ENCODE data around the gene IKZF1.

The IKZF1 gene

DNA sequence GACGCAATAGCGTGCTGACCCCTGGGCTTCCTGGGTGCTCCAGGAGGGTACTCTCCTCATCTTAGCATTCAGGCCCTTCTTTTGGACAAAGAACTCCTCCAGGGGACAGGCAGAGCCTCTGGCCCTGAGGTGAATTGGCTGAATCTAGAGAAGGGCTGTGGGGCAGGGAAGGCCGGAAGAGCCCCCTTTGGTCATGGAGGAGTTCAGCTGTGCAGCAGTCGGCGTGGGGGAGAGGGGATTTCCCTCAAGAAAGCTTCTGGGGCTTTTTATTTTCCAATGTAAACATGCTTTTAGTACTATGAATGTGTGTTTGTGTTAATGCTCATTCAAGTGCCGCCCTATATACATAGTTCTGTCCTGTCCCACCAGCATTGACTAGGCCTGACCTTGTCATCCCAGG is 106.8 kb downstream of the IKZF1 start:
- no peaks in the 10 kb centered on the region for H3K79me2 ChIP-seq (ENCODE audit: insufficient read depth, low read length)
- H3K4me3 ChIP-seq (ENCODE audit: insufficient read depth, low read length, poor library complexity, severe bottlenecking) = no peak overlapping the region
- H3K27ac ChIP-seq (ENCODE audit: low read depth, low read length) = no peak overlapping the region
- no peaks in the 10 kb centered on the region for H3K9me3 ChIP-seq (ENCODE audit: insufficient read depth, low read length)
- H3K4me2 ChIP-seq (ENCODE audit: low read depth, low read length, poor library complexity, severe bottlenecking) = no peak overlapping the region
- no peaks in the 10 kb centered on the region for H3K9me2 ChIP-seq (replicated peaks; ENCODE audit: insufficient read depth, low read length)
- peaks cover 7% of the 10 kb centered on the region for H3F3A ChIP-seq (ENCODE audit: insufficient read depth)
- no peaks in the 10 kb centered on the region for H3K27me3 ChIP-seq (ENCODE audit: low read length)
- no peaks in the 10 kb centered on the region for H4K20me1 ChIP-seq (ENCODE audit: low read depth, low read length)
- TF ChIP-seq, protein P1, sequence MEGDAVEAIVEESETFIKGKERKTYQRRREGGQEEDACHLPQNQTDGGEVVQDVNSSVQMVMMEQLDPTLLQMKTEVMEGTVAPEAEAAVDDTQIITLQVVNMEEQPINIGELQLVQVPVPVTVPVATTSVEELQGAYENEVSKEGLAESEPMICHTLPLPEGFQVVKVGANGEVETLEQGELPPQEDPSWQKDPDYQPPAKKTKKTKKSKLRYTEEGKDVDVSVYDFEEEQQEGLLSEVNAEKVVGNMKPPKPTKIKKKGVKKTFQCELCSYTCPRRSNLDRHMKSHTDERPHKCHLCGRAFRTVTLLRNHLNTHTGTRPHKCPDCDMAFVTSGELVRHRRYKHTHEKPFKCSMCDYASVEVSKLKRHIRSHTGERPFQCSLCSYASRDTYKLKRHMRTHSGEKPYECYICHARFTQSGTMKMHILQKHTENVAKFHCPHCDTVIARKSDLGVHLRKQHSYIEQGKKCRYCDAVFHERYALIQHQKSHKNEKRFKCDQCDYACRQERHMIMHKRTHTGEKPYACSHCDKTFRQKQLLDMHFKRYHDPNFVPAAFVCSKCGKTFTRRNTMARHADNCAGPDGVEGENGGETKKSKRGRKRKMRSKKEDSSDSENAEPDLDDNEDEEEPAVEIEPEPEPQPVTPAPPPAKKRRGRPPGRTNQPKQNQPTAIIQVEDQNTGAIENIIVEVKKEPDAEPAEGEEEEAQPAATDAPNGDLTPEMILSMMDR (IDR thresholded peaks at IDR 0.05; ENCODE audit: insufficient read depth, low read length, poor library complexity, severe bottlenecking) = no peak
- TF ChIP-seq EZH2phosphoT487 (conservative IDR thresholded peaks at IDR 0.05; ENCODE audit: low read length) = no peak
- no peak overlapping the region for H2AFZ ChIP-seq (ENCODE audit: low read depth, low read length, severe bottlenecking)
- no peak overlapping the region for H3K9ac ChIP-seq (ENCODE audit: low read length)
- no peaks in the 10 kb centered on the region for H3K36me3 ChIP-seq (ENCODE audit: low read length)

DNA sequence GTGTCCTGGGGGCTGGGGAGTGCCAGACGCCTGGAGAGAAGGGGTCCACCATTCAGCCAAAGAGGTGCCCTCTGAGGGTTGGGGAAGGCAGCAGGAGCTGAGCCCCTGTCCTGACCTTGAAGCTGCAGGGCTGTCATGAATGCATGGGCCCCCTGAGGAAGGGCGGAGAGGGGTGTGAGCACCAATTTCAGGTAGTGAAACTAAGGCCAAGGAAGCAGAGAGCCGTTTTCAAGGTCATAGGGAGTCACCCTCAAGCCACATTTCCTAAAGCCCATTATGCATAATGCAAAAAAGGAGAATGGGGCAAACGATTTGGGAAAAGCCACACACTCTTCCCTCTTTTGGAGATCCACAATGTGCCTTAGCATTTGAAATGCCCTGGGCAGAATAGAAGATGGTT is 108.5 kb downstream of the IKZF1 start:
- Histone ChIP-seq H3K79me2 (ENCODE audit: insufficient read depth, low read length) (no peaks in the 10 kb centered on the region), H3K27ac (ENCODE audit: low read depth, low read length) (no peak overlapping the region), H3F3A (ENCODE audit: insufficient read depth) (no peaks in the 10 kb centered on the region), H3K4me3 (ENCODE audit: insufficient read depth, low read length, poor library complexity, severe bottlenecking) (no peak overlapping the region), H4K20me1 (ENCODE audit: low read depth, low read length) (no peaks in the 10 kb centered on the region), H3K9me3 (ENCODE audit: insufficient read depth, low read length) (no peaks in the 10 kb centered on the region), H2AFZ (ENCODE audit: low read depth, low read length, severe bottlenecking) (no peak overlapping the region), H3K27me3 (ENCODE audit: low read length) (no peaks in the 10 kb centered on the region), H3K9me2 (replicated peaks; ENCODE audit: insufficient read depth, low read length) (no peaks in the 10 kb centered on the region), H3K36me3 (ENCODE audit: low read length) (no peaks in the 10 kb centered on the region), H3K9ac (ENCODE audit: low read length) (no peak overlapping the region), H3K4me2 (ENCODE audit: low read depth, low read length, poor library complexity, severe bottlenecking) (no peak overlapping the region)
- TF ChIP-seq EZH2phosphoT487 (conservative IDR thresholded peaks at IDR 0.05; ENCODE audit: low read length) = no peak
- TF ChIP-seq, protein P1 (IDR thresholded peaks at IDR 0.05; ENCODE audit: insufficient read depth, low read length, poor library complexity, severe bottlenecking) = no peak

DNA sequence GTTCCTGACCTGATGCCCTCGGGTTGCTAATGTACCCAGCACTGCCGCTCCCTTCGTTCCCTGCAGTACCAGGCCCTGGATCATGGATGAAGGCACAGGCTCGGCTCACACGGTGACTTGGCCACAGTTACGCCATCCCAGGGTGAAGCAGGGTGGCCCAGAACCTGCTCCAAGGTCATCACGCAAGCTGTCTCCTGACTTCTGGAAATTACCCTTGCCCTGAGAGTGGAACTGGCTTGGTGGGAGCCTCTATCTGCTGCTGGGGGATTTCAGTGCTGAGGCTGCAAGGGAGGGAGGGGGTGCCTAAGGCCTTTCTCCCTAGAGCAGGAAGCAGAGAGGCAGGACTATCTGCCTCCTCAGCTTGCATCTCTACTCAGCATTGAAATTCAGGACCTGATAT is 109.0 kb downstream of the IKZF1 start:
- Histone ChIP-seq H3K79me2 (ENCODE audit: insufficient read depth, low read length) (no peaks in the 10 kb centered on the region), H3K27ac (ENCODE audit: low read depth, low read length) (no peak overlapping the region), H3K27me3 (ENCODE audit: low read length) (no peaks in the 10 kb centered on the region), H3K4me2 (ENCODE audit: low read depth, low read length, poor library complexity, severe bottlenecking) (no peak overlapping the region), H3K9ac (ENCODE audit: low read length) (no peak overlapping the region), H3K9me3 (ENCODE audit: insufficient read depth, low read length) (no peaks in the 10 kb centered on the region), H3K36me3 (ENCODE audit: low read length) (no peaks in the 10 kb centered on the region), H3K4me3 (ENCODE audit: insufficient read depth, low read length, poor library complexity, severe bottlenecking) (no peak overlapping the region), H4K20me1 (ENCODE audit: low read depth, low read length) (no peaks in the 10 kb centered on the region), H2AFZ (ENCODE audit: low read depth, low read length, severe bottlenecking) (no peak overlapping the region), H3F3A (ENCODE audit: insufficient read depth) (no peaks in the 10 kb centered on the region), H3K9me2 (replicated peaks; ENCODE audit: insufficient read depth, low read length) (no peaks in the 10 kb centered on the region)
- TF ChIP-seq EZH2phosphoT487 (conservative IDR thresholded peaks at IDR 0.05; ENCODE audit: low read length) = no peak
- TF ChIP-seq, protein P1 (IDR thresholded peaks at IDR 0.05; ENCODE audit: insufficient read depth, low read length, poor library complexity, severe bottlenecking) = no peak

Data from SU-DHL-6 (cell line).